Left ventricle myocardium inferior (tissue), 1 donor: ENCODE measurements around the gene HDGFL3. TPM values are rescaled to one million over a fixed set of nuclear protein-coding genes. Genes with fewer than 3 reads are reported as not detected.
"Not testable (repeated sequence)": the region's sequence is repeated elsewhere in the genome, so short reads cannot be mapped to it uniquely, and the experiment has no call there.

ENCODE experiments used
- DNase-seq: peaks from one replicate; pipeline ENCODE4 v3.0.0-alpha.2; 2020
- H3K27ac ChIP-seq: fragments of 200-600 bp; replicated peaks from 2 replicates; pipeline ENCODE4 v1.8.0; 2021
- H3K27me3 ChIP-seq: fragments of 200-600 bp; 2 replicates; pipeline ENCODE4 v1.8.0; 2021; ENCODE audit warnings: low read depth
- H3K36me3 ChIP-seq: fragments of 200-600 bp; 2 replicates; pipeline ENCODE4 v1.8.0; 2021
- H3K4me1 ChIP-seq: fragments of 200-600 bp; 2 replicates; pipeline ENCODE4 v1.8.0; 2021
- H3K4me3 ChIP-seq: fragments of 200-600 bp; 2 replicates; pipeline ENCODE4 v1.8.0; 2021; ENCODE audit warnings: mild to moderate bottlenecking, moderate library complexity
- H3K9me3 ChIP-seq: fragments of 200-600 bp; replicated peaks from 2 replicates; pipeline ENCODE4 v1.8.0; 2021
- CTCF ChIP-seq: fragments of 200-600 bp; IDR thresholded peaks from 2 replicates; pipeline ENCODE4 v1.8.0; 2021; ENCODE audit warnings: antibody characterized with exemption, mild to moderate bottlenecking, borderline replicate concordance
- intact Hi-C: fragments of 100-400 bp; cut with micrococcal nuclease; formaldehyde crosslinking; loops from one replicate; pipeline ENCODE4 v1.11.0; 2022
- total RNA-seq: library from RNA; stranded (reverse); fragmentation: NEBNext Ultra II Directional; extraction: Animal tissue kit (Norgen Biotek cat#: 25700); gene quantifications from one replicate; pipeline ENCODE4 v1.2.1, GENCODE V29; 2021
- donor health status: DM: no; HTN: yes; CAD: no; lungs with severe emphysema.

HDGFL3 gene
- total RNA-seq, 1 donor from 2014 or later = 38.0 TPM

- Histone ChIP-seq H3K36me3 (no peaks in the 10 kb centered on the region), H3K4me1 (peaks cover 5% of the 10 kb centered on the region), H3K27ac (no peak overlapping the region), H3K4me3 (no peak overlapping the region), H3K9me3 (no peaks in the 10 kb centered on the region), H3K27me3 (no peaks in the 10 kb centered on the region)
- no peak for DNase-seq
- no peak for TF ChIP-seq CTCF
- intact Hi-C loops = no loop called here
Observed at GRCh38 chr15:83090465-83090864, 117.2 kb downstream of the HDGFL3 start.

GRCh38 chr15:83088876-83089275 is 118.7 kb downstream of the HDGFL3 start:
- H3K27me3 ChIP-seq = no peaks in the 10 kb centered on the region
- no peaks in the 10 kb centered on the region for H3K36me3 ChIP-seq
- DNase-seq = no peak
- H3K27ac ChIP-seq = no peak overlapping the region
- H3K4me1 ChIP-seq = peaks cover 5% of the 10 kb centered on the region
- H3K9me3 ChIP-seq = no peaks in the 10 kb centered on the region
- no peak for TF ChIP-seq CTCF
- H3K4me3 ChIP-seq = no peak overlapping the region
- intact Hi-C loops = no loop called here

- H3K4me3 ChIP-seq = no peak overlapping the region
Observed at GRCh38 chr15:83087576-83087975, 120.0 kb downstream of the HDGFL3 start.

GRCh38 chr15:83085864-83086552 is 121.6 kb downstream of the HDGFL3 start:
- DNase-seq, intact Hi-C loops, H3K4me3 ChIP-seq, H3K27me3 ChIP-seq, H3K36me3 ChIP-seq, H3K27ac ChIP-seq, H3K4me1 ChIP-seq, H3K9me3 ChIP-seq: not testable (repeated sequence)

More at GRCh38 chr15:83087576-83087975, 120.0 kb downstream of the HDGFL3 start:
- no peaks in the 10 kb centered on the region for H3K36me3 ChIP-seq
- peaks cover 1% of the 10 kb centered on the region for H3K4me1 ChIP-seq
- H3K9me3 ChIP-seq = no peaks in the 10 kb centered on the region
- intact Hi-C loops = no loop called here
- TF ChIP-seq CTCF = no peak
- no peak for DNase-seq
- H3K27ac ChIP-seq = no peak overlapping the region
- H3K27me3 ChIP-seq = no peaks in the 10 kb centered on the region

- intact Hi-C loops, H3K9me3 ChIP-seq, DNase-seq, H3K27me3 ChIP-seq, H3K4me1 ChIP-seq, H3K4me3 ChIP-seq, H3K27ac ChIP-seq, H3K36me3 ChIP-seq: not testable (repeated sequence)
Observed at GRCh38 chr15:83085461-83085860, 122.2 kb downstream of the HDGFL3 start.

- H3K27me3 ChIP-seq = peaks cover 4% of the 10 kb centered on the region
- intact Hi-C loops = no loop called here
- no peak overlapping the region for H3K4me3 ChIP-seq
- no peaks in the 10 kb centered on the region for H3K9me3 ChIP-seq
- no peak for TF ChIP-seq CTCF
- DNase-seq = no peak
- no peak overlapping the region for H3K27ac ChIP-seq
- no peaks in the 10 kb centered on the region for H3K4me1 ChIP-seq
- no peaks in the 10 kb centered on the region for H3K36me3 ChIP-seq
Observed at GRCh38 chr15:83082730-83083386, 124.8 kb downstream of the HDGFL3 start.
